Activated naive CD4-positive, alpha-beta T cell treated with anti-CD3 and anti-CD28 coated beads for 36 hours (primary cell): ENCODE data around the gene ZMYND12. TPM values are rescaled to one million over a fixed set of nuclear protein-coding genes. Genes with fewer than 3 reads are reported as not detected.

Source experiments
- total RNA-seq, 2 experiments: library from RNA; stranded (reverse); gene quantifications; one replicate each; pipeline ENCODE4 v1.2.3, GENCODE V29; 2021

ZMYND12 gene
- total RNA-seq, 2 experiments from 2014 or later, result 0.74 to 0.76 TPM

Other genes starting within 250 kb of the ZMYND12 start
- 10 to 100 TPM; 35.6 to 37.2 TPM for gene FOXJ3, start 120.8 kb downstream of the ZMYND12 start, total RNA-seq
- gene RIMKLA, start 75.2 kb downstream of the ZMYND12 start, total RNA-seq, result 1 to 10 TPM; 1.2 TPM
- gene PPCS, start 521 bp upstream of the ZMYND12 start, total RNA-seq, result 10 to 100 TPM; 47.4 to 49.6 TPM
- 1 to 10 TPM; 1.4 to 2.1 TPM for gene CCDC30, start 7.3 kb upstream of the ZMYND12 start, total RNA-seq
- gene PPIH, start 202.4 kb upstream of the ZMYND12 start, total RNA-seq, result 100 to 1,000 TPM; 107 to 108 TPM
- gene YBX1, start 226.4 kb upstream of the ZMYND12 start, total RNA-seq, result 1,000 to 10,000 TPM; 1,773 to 1,887 TPM